Stimulated activated CD8-positive, alpha-beta memory T cell treated with anti-CD3 and anti-CD28 coated beads, Interleukin-12 subunit alpha, Interleukin-12 subunit beta, amount 100 ng/mL, for 24 hours (primary cell): Measurements from ENCODE around the gene CRISPLD2.

Source experiments
- DNase-seq: peaks from one replicate; pipeline ENCODE4 v3.0.0-alpha.2; 2020; ENCODE audit errors: extremely low read depth

CRISPLD2 gene

GRCh38 chr16:84911486-84912216 lies 91.9 kb downstream of the CRISPLD2 start:
- DNase-seq: no peak

DNA sequence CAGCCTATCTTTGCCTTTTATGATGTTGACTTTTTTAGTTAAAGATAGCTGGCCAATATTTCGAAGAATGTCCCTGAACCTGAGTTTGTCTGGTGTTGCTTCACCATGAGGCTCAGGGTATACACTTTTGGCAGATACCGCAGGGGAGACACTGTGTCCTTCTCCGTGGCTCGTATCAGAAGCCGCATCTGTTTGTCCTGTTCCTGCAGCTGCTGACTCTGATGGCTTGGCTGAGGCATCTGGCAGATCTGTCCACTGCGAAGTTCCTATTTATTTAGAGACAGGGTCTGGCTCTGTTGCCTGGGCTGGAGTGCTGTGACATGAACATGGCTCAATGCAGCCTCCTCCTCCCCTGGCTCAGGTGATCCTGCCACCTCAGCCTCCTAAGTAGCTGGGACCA lies 93.5 kb downstream of the CRISPLD2 start:
- DNase-seq: no peak

DNA sequence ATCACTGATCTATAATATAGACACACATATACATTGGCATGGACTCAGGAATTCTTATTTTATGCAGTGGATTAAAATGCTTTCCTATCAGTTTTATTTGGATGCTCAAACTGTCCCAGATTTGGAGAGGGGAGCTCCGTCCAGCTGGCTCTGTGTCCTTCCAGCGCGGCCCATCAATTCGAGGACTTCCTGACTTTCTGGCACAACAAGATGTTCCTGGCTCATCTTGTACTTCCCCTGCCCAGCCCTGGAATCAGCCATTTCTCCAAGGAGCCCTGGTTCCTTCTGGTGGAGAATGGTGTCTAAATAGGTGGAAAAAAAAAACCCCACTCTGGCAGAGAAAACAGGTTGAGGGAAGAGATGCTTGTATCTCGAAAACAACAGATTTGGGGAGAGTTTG lies 94.5 kb downstream of the CRISPLD2 start:
- no peak for DNase-seq

DNA sequence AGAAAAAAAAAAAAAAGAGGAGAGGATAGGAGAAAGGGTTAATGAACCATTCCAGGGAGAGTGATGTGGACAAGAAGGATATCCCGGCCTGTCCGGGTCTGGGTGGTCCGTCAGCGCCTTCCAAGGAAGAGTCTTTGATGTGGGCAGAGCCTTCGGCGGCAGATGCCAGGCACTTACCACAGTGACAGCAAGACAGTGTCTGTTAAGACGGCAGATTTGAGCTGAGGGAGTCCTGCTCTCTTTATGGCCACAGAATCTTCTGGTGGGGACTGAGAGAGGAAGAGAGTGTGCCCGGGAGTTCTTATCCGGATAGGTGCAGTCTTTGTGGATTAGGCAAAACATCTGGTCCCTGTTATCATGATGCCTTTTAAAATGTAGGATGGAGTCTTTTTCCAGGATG lies 96.4 kb downstream of the CRISPLD2 start:
- DNase-seq: no peak

GRCh38 chr16:84916850-84917249 lies 97.1 kb downstream of the CRISPLD2 start:
- DNase-seq: no peak

DNA sequence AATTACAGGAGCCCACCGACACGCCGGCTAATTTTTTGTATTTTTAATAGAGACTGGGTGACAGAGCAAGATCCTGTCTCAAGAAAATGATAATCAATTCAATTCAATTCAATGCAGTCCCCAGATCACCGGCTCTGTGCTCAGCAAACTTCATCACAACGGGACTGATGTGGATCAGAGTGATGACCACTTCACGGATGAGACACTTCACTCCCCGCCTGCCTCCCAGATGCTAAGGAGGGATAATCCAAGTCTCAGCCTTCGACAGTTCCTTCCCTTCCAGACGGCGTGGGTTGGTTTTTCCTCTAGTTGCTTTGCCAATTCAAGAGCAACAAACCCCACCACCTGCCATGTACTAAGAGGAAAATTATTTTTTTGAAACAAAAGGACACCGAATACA lies 97.7 kb downstream of the CRISPLD2 start:
- DNase-seq: no peak

- no peak for DNase-seq
Observed at GRCh38 chr16:84918006-84918909, 98.5 kb downstream of the CRISPLD2 start.

GRCh38 chr16:84919269-84919668 lies 99.5 kb downstream of the CRISPLD2 start:
- no peak for DNase-seq

- no peak for DNase-seq
Observed at GRCh38 chr16:84919708-84920107, 99.9 kb downstream of the CRISPLD2 start.

DNA sequence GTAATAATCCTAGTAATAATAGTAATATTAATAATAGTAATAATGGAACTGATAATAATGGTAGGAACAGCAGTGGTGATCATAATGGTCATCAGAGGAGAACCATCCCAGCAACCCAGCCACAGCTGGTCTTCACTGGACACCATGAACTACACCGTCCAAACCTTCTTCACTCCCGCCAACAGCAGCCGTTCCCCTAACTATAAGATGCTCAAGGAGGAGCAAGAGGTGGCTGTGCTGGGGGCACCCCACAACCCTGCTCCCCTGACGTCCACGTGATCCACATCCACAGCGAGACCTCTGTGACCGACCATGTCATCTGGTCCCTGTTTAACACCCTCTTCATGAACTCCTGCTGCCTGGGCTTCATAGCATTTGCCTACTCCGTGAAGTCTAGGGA lies 100.5 kb downstream of the CRISPLD2 start:
- DNase-seq: no peak

DNA sequence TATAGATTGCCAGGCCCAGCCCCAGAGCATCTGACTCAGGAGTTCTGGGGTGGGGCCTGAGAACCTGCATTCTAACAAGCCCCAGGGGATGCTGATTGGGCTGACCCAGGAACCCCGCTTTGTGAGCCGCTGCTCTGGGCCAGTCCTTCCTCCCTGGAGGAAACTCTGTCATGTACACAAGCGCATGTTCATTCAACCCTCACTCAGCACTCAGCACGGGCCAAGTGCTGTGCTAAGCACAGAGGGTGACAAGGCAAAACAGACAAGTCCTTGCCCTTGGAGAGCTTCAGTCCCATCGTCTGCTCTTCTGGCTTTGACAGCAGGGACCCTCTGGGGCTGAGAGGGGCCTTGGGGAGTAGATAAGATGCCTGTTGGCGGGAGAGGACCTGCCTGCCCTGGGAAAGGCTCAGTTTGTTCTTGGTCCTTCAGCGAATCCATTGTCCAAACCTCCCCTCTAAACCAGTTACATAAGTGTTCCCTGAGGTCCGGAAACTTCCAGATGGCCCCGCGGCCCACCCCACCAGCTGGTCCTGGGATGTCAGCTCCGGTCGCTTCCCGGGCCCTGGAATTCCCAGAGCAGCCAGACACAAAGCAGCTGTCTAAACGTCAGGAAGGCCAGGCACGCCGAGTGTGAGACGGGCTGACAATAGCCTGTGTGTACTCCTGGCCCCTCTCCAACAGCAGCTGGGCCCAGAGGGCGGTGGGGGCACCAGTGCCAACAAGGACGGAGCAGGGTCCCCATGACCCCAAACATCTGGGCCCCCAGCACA lies 102.8 kb downstream of the CRISPLD2 start:
- no peak for DNase-seq

DNA sequence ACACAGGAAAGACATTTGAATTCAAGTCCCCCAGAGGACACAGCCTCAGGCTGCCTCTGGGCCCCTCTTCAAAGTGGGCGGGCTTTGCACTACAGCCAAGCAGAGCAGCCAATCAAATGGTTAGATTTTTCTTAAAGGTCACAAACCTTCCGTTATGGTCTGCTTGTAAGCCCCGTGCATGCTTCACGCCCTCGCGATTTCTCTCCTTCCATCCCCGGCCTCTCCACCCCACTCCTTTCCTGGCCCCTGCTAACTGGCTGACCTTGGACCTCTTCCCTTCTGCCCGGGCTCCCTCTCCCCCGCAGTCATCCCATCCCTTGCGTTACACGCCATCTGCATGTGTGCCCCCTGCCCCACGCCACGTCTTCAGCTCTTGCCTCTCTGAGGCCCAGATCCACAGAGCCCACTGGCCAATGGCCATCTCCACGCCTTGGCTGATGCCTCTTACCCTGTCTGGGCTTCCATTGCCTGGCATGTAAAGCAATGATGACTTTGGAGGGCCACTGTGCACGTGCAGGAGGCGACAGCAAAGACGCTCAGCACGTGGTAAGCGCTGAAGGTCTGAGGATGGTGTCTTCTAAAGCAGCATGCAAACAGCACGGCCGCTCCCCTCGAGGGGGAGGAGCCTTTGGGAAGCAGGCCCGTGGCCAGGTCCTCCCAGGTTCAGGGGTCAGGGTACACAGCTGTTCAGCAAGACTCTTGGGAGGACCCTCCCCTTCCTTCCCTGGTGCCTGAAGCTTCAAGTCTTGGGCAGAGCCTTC lies 104.7 kb downstream of the CRISPLD2 start:
- DNase-seq: no peak

- DNase-seq: peak; percentile 27
Observed at GRCh38 chr16:84925092-84925772, 105.4 kb downstream of the CRISPLD2 start.

- no peak for DNase-seq
Observed at GRCh38 chr16:84925773-84926372, 106.1 kb downstream of the CRISPLD2 start.

- no peak for DNase-seq
Observed at GRCh38 chr16:84926462-84926861, 106.7 kb downstream of the CRISPLD2 start.

DNA sequence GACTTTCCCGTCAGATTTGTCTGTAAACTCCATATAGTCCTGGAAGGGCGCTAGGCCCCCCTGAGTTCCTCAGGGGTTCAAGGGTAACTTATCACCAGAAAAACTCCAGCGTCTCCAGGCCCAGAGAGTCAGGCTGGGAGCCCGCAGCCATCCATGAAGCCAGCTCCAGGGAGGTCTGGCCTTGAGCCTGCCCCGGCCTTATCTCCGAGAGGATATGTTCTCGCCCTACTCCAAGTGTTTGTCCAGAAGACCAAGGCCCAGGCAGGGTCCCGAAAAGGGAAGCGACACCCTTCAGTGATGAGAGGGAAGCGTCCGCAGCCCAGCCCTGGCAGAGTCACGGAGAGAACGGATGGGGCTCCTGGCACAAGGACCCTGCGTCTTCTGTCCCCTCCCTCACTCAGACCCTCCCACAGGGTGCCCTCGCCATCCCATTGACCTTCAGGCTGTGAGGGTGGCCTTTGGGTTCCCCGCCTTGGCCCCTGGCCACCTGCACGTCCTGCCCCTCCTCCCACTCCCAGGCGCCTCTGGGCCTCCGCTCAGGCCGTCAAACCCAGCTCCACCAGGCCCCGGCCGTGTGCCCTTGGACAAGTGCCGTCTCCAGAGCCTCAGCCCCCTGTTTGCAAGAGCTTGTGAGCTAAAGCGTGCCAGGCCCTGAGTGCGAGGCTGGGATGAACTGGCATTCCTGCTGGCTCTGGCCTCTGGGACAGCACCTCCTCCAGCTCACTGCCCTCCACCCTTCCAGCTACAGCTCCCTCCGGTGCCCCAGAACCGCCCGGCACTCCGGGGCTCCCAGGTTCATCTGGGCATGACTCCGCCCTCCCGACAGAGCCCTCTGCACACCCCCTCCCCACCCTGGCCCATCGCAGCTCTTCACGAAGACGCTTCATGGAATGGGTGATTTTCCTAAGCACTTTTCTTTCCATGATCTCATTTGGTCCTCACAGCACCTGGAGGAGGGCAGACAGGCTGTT lies 108.1 kb downstream of the CRISPLD2 start:
- DNase-seq: no peak

- no peak for DNase-seq
Observed at GRCh38 chr16:84928679-84929420, 109.1 kb downstream of the CRISPLD2 start.

GRCh38 chr16:84929421-84930297 lies 109.9 kb downstream of the CRISPLD2 start:
- no peak for DNase-seq
